ENCODE data around the gene ATG14.

ATG14 gene

DNA sequence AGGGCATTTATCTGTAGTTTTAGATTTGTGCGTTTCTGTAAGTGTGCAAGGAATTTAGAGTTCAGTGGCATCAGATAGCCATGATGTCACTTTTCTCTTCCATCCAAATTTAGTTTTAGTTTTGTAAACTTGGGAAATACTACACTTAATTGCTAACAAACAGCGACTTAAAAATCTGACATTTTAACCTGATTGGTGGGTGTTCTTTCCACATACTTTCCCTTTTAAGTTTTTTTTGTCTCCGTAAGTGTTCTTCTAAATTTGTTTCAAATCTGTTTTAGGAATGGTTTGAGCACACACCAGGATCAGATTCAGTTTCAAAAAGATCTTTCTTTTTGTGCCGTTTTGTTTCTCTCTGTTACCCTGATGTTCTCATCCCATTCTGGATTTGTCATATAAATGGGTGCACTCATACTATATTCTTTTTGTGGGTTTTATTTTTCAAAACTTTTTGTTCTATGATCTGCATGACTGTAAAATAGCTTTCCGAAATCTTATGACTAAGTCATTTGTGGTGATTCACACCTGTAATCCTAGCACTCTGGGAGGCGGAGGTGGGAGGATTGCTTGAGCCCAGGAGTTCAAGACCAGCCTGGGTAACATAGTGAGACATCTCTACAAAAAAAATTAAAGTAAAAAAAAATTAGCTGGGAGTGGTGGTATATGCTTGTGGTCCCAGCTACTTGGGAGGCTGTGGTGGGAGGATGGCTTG is 81.5 kb downstream of the ATG14 start (continued):
- TF ChIP-seq, protein P1, sequence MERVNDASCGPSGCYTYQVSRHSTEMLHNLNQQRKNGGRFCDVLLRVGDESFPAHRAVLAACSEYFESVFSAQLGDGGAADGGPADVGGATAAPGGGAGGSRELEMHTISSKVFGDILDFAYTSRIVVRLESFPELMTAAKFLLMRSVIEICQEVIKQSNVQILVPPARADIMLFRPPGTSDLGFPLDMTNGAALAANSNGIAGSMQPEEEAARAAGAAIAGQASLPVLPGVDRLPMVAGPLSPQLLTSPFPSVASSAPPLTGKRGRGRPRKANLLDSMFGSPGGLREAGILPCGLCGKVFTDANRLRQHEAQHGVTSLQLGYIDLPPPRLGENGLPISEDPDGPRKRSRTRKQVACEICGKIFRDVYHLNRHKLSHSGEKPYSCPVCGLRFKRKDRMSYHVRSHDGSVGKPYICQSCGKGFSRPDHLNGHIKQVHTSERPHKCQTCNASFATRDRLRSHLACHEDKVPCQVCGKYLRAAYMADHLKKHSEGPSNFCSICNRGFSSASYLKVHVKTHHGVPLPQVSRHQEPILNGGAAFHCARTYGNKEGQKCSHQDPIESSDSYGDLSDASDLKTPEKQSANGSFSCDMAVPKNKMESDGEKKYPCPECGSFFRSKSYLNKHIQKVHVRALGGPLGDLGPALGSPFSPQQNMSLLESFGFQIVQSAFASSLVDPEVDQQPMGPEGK (CRISPR knock-in tag; IDR thresholded peaks at IDR 0.05; ENCODE audit: borderline replicate concordance): no peak
- TF ChIP-seq ZNF565 (CRISPR knock-in tag; conservative IDR thresholded peaks at IDR 0.05; ENCODE audit: low read depth) (no peak), GLIS3 (CRISPR knock-in tag; IDR thresholded peaks at IDR 0.05) (no peak), ZC3H10 (CRISPR knock-in tag; IDR thresholded peaks at IDR 0.05) (no peak), ZNF8 (CRISPR knock-in tag; IDR thresholded peaks at IDR 0.05) (no peak)

DNA sequence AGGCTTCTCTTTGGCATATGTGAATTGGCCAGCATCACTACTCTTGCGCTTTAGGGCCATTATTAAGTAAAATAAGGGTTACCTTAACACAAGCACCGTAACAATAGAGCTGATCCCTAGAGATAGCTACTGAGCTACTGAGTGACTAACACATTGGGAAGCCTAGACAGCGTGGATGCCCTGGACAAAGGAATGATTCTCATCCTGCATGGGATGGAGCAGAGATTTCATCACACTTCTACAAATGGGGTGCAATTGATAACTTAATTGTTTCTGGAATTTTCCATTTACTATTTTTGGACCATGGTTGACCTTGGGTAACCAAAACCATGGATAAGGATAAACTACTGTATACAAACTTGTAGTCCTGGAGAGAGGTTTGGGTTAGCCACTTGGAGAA is 83.3 kb downstream of the ATG14 start:
- ATAC-seq: no peak
- TF ChIP-seq, protein P2, sequence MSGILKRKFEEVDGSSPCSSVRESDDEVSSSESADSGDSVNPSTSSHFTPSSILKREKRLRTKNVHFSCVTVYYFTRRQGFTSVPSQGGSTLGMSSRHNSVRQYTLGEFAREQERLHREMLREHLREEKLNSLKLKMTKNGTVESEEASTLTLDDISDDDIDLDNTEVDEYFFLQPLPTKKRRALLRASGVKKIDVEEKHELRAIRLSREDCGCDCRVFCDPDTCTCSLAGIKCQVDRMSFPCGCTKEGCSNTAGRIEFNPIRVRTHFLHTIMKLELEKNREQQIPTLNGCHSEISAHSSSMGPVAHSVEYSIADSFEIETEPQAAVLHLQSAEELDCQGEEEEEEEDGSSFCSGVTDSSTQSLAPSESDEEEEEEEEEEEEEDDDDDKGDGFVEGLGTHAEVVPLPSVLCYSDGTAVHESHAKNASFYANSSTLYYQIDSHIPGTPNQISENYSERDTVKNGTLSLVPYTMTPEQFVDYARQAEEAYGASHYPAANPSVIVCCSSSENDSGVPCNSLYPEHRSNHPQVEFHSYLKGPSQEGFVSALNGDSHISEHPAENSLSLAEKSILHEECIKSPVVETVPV (CRISPR knock-in tag; IDR thresholded peaks at IDR 0.05): no peak
- TF ChIP-seq GLIS3 (CRISPR knock-in tag; IDR thresholded peaks at IDR 0.05) (no peak), SNAI2 (CRISPR knock-in tag; IDR thresholded peaks at IDR 0.05) (no peak), ZFP3 (CRISPR knock-in tag; IDR thresholded peaks at IDR 0.05) (no peak), PPARA (CRISPR knock-in tag; IDR thresholded peaks at IDR 0.05; ENCODE audit: borderline replicate concordance) (no peak), ZNF70 (CRISPR knock-in tag; IDR thresholded peaks at IDR 0.05) (no peak), TCF4 (CRISPR knock-in tag; IDR thresholded peaks at IDR 0.05; ENCODE audit: borderline replicate concordance) (no peak), ZNF8 (CRISPR knock-in tag; IDR thresholded peaks at IDR 0.05) (no peak), ZC3H10 (CRISPR knock-in tag; IDR thresholded peaks at IDR 0.05) (no peak), ZNF565 (CRISPR knock-in tag; conservative IDR thresholded peaks at IDR 0.05; ENCODE audit: low read depth) (no peak), RARB (CRISPR knock-in tag; IDR thresholded peaks at IDR 0.05) (no peak), ISL1 (CRISPR knock-in tag; IDR thresholded peaks at IDR 0.05) (no peak), CSDC2 (CRISPR knock-in tag; IDR thresholded peaks at IDR 0.05) (no peak), ESRRG (CRISPR knock-in tag; IDR thresholded peaks at IDR 0.05) (no peak), OSR1 (CRISPR knock-in tag; IDR thresholded peaks at IDR 0.05) (no peak)
- TF ChIP-seq, protein P1 (CRISPR knock-in tag; IDR thresholded peaks at IDR 0.05; ENCODE audit: borderline replicate concordance): no peak
- TF ChIP-seq, protein P3, sequence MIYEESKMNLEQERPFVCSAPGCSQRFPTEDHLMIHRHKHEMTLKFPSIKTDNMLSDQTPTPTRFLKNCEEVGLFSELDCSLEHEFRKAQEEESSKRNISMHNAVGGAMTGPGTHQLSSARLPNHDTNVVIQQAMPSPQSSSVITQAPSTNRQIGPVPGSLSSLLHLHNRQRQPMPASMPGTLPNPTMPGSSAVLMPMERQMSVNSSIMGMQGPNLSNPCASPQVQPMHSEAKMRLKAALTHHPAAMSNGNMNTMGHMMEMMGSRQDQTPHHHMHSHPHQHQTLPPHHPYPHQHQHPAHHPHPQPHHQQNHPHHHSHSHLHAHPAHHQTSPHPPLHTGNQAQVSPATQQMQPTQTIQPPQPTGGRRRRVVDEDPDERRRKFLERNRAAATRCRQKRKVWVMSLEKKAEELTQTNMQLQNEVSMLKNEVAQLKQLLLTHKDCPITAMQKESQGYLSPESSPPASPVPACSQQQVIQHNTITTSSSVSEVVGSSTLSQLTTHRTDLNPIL (CRISPR knock-in tag; IDR thresholded peaks at IDR 0.05; ENCODE audit: low read depth): no peak
- TF ChIP-seq, protein P4, sequence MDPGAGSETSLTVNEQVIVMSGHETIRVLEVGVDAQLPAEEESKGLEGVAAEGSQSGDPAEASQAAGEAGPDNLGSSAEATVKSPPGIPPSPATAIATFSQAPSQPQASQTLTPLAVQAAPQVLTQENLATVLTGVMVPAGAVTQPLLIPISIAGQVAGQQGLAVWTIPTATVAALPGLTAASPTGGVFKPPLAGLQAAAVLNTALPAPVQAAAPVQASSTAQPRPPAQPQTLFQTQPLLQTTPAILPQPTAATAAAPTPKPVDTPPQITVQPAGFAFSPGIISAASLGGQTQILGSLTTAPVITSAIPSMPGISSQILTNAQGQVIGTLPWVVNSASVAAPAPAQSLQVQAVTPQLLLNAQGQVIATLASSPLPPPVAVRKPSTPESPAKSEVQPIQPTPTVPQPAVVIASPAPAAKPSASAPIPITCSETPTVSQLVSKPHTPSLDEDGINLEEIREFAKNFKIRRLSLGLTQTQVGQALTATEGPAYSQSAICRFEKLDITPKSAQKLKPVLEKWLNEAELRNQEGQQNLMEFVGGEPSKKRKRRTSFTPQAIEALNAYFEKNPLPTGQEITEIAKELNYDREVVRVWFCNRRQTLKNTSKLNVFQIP (CRISPR knock-in tag; IDR thresholded peaks at IDR 0.05; ENCODE audit: borderline replicate concordance, low read depth): no peak

DNA sequence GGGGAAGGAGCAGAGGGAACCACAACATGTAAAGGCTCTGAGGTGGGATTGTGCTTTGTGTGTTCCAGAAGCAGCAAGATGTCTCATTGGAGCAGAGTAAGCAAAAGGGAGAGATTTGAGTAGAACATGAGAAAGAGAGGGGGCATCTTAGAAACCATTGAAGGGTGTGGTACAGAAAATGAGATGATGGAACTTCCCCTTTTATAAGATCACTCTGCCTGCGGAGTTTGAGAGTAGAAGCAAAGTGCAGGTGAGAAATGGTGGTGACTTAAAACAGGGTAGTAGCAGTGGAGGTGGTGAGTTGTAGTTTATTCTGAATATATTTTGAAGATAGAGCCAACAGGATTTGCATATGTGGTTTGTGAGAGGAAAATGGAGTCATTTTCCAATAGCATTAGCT is 84.5 kb downstream of the ATG14 start:
- no peak for TF ChIP-seq TOX (CRISPR knock-in tag; IDR thresholded peaks at IDR 0.05; ENCODE audit: borderline replicate concordance)
- no peak for TF ChIP-seq RARB (CRISPR knock-in tag; IDR thresholded peaks at IDR 0.05)
- TF ChIP-seq OSR1 (CRISPR knock-in tag; IDR thresholded peaks at IDR 0.05): no peak
- TF ChIP-seq ZNF8 (CRISPR knock-in tag; IDR thresholded peaks at IDR 0.05): no peak
- TF ChIP-seq, protein P3 (CRISPR knock-in tag; IDR thresholded peaks at IDR 0.05; ENCODE audit: low read depth): no peak
- TF ChIP-seq PPARA (CRISPR knock-in tag; IDR thresholded peaks at IDR 0.05; ENCODE audit: borderline replicate concordance): no peak
- TF ChIP-seq SNAI2 (CRISPR knock-in tag; IDR thresholded peaks at IDR 0.05): no peak
- no peak for TF ChIP-seq ISL1 (CRISPR knock-in tag; IDR thresholded peaks at IDR 0.05)
- no peak for TF ChIP-seq ZNF70 (CRISPR knock-in tag; IDR thresholded peaks at IDR 0.05)
- no peak for TF ChIP-seq ZFP3 (CRISPR knock-in tag; IDR thresholded peaks at IDR 0.05)
- TF ChIP-seq ARNTL (CRISPR knock-in tag; IDR thresholded peaks at IDR 0.05; ENCODE audit: borderline replicate concordance, low read depth): no peak
- no peak for TF ChIP-seq GLIS3 (CRISPR knock-in tag; IDR thresholded peaks at IDR 0.05)

More for the DNA sequence above, 84.5 kb downstream of the ATG14 start:
- ATAC-seq: no peak

Measured in SK-N-SH treated with all-trans-retinoic acid at 6 μM for 48 hours (cell line).